Trophoblast cell (in vitro differentiated cells and primary cell): ENCODE results near the gene TCEAL7.

Experiments
- DNase-seq, 2 donors: peaks; one replicate each; pipeline ENCODE4 v3.0.0-alpha.2; 2016
- H2AFZ ChIP-seq: 2 replicates; pipeline ENCODE4 v1.6.1; 2013; ENCODE audit warnings: low read length, moderate library complexity, mild to moderate bottlenecking; ENCODE audit not compliant: insufficient read depth, poor library complexity
- H2AK5ac ChIP-seq: 2 replicates; pipeline ENCODE4 v1.6.1; 2013; ENCODE audit warnings: mild to moderate bottlenecking, low read length
- H2BK120ac ChIP-seq: 2 replicates; pipeline ENCODE4 v1.6.1; 2013; ENCODE audit warnings: low read length, mild to moderate bottlenecking, moderate library complexity; ENCODE audit not compliant: insufficient read depth, poor library complexity
- H2BK12ac ChIP-seq: 2 replicates; pipeline ENCODE4 v1.6.1; 2013; ENCODE audit warnings: mild to moderate bottlenecking, low read length, moderate library complexity
- H2BK5ac ChIP-seq: 2 replicates; pipeline ENCODE4 v1.6.1; 2013; ENCODE audit warnings: low read length, low read depth, moderate library complexity, mild to moderate bottlenecking; ENCODE audit not compliant: poor library complexity
- H3K14ac ChIP-seq: 2 replicates; pipeline ENCODE4 v1.6.1; 2013; ENCODE audit warnings: mild to moderate bottlenecking, low read length
- H3K18ac ChIP-seq: 2 replicates; pipeline ENCODE4 v1.6.1; 2013; ENCODE audit warnings: mild to moderate bottlenecking, low read length
- H3K23ac ChIP-seq: 2 replicates; pipeline ENCODE4 v1.6.1; 2013; ENCODE audit warnings: low read length
- H3K27ac ChIP-seq: 2 replicates; pipeline ENCODE4 v1.5.1; 2013; ENCODE audit warnings: low read depth, mild to moderate bottlenecking, inconsistent platforms, low read length, moderate library complexity
- H3K27me3 ChIP-seq: 2 replicates; pipeline ENCODE4 v1.6.1; 2013; ENCODE audit warnings: inconsistent platforms, mild to moderate bottlenecking, low read length, moderate library complexity; ENCODE audit not compliant: insufficient read depth
- H3K36me3 ChIP-seq, 2 experiments: 1 replicate in 1 of 2; 2 replicates in 1 of 2; pipeline ENCODE4 v1.6.1; 2013; ENCODE audit warnings: low read length in 2 of 2, mild to moderate bottlenecking in 2 of 2, moderate library complexity in 1 of 2; ENCODE audit not compliant: insufficient read depth in 2 of 2, control insufficient read depth in 1 of 2
- H3K4ac ChIP-seq: 2 replicates; pipeline ENCODE4 v1.6.1; 2013; ENCODE audit warnings: low read depth, mild to moderate bottlenecking, low read length, moderate library complexity
- H3K4me1 ChIP-seq, 2 experiments: 1 replicate in 1 of 2; 2 replicates in 1 of 2; pipeline ENCODE4 v1.6.1; 2013; ENCODE audit warnings: low read length in 2 of 2, mild to moderate bottlenecking in 2 of 2, moderate library complexity in 1 of 2; ENCODE audit not compliant: insufficient read depth in 2 of 2, control insufficient read depth in 1 of 2
- H3K4me2 ChIP-seq: 2 replicates; pipeline ENCODE4 v1.6.1; 2013; ENCODE audit warnings: inconsistent platforms, mild to moderate bottlenecking, low read length, moderate library complexity
- H3K4me3 ChIP-seq: 2 replicates; pipeline ENCODE4 v1.5.1; 2013; ENCODE audit warnings: mild to moderate bottlenecking, low read depth, low read length, inconsistent platforms
- H3K79me1 ChIP-seq: one replicate; pipeline ENCODE4 v1.6.1; 2013; ENCODE audit warnings: low read length
- H3K79me2 ChIP-seq: 2 replicates; pipeline ENCODE4 v1.6.1; 2013; ENCODE audit warnings: low read length, mild to moderate bottlenecking; ENCODE audit not compliant: control insufficient read depth, insufficient read depth, poor library complexity
- H3K9ac ChIP-seq: 2 replicates; pipeline ENCODE4 v1.6.1; 2013; ENCODE audit warnings: mild to moderate bottlenecking, low read length
- H3K9me3 ChIP-seq: 2 replicates; pipeline ENCODE4 v1.6.1; 2013; ENCODE audit warnings: low read depth, mild to moderate bottlenecking, control low read depth, inconsistent platforms, low read length; ENCODE audit not compliant: insufficient read depth
- H4K12ac ChIP-seq: 2 replicates; pipeline ENCODE4 v1.6.1; 2013; ENCODE audit warnings: low read depth, mild to moderate bottlenecking, low read length, moderate library complexity
- H4K8ac ChIP-seq: 2 replicates; pipeline ENCODE4 v1.6.1; 2013; ENCODE audit warnings: low read depth, mild to moderate bottlenecking, low read length, moderate library complexity
- H4K91ac ChIP-seq: one replicate; pipeline ENCODE4 v1.6.1; 2013; ENCODE audit warnings: low read depth, mild to moderate bottlenecking, low read length, moderate library complexity
- WGBS: extraction: QIAGEN DNeasy Blood & Tissue Kit; methylation state at CpG from one replicate; pipeline ENCODE4 v1.1.7; 2013; ENCODE audit warnings: missing lambda C conversion rate; ENCODE audit not compliant: insufficient read length, insufficient coverage; ENCODE audit errors: extremely low coverage; 5-methylcytosine and 5-hydroxymethylcytosine counted together

TCEAL7 gene

DNA sequence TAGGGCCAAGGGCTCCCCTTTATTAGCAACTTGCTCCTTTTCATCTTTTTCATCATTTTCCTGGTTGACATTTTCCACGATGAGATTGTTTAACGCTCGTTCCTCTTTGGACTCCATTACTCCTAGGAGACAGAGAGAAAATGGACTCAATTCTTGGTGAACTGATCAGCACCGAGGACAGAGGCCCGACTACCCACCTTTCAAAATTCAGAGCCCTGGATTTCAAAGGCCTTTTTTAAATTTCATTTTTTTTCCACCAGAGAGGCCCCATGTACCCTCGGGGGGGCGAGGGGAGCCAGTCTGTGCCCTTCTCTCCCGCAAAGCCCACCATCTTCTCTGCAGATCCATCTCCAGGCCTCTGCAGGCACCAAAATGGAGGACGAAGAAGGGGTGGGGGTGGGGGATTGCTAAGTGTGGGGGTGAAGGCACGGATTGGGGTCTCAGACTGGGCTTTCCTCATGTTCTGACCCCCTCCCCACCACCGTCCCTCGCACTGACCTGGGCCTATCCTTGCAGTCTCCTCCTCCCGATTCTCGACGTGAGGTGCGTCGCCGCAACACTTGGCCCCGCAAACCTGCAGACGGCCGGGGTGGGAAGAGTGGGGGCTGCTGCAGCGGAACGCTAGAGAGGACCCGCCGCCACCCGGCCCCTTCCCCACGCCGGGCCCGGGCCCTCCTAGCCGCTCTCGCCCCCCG is 20.0 kb upstream of the TCEAL7 start:
- H3K27ac ChIP-seq: no peak overlapping the region
- H4K91ac ChIP-seq: no peak overlapping the region
- H3K4me2 ChIP-seq: peak overlapping the region; percentile 84
- peak overlapping the region; percentile 27 for H3K4ac ChIP-seq
- H3K9me3 ChIP-seq: no peaks in the 10 kb centered on the region
- no peak for DNase-seq
- peak overlapping the region; percentile 54 for H4K12ac ChIP-seq
- H2BK5ac ChIP-seq: no peak overlapping the region
- H3K79me2 ChIP-seq: peaks cover 2% of the 10 kb centered on the region
- H2BK120ac ChIP-seq: no peak overlapping the region
- WGBS: no CpG with 5 or more reads among the region's 32 CpGs
- H2BK12ac ChIP-seq: no peak overlapping the region
- H2AFZ ChIP-seq: peak overlapping the region; percentile 93
- H3K79me1 ChIP-seq: peaks cover 4% of the 10 kb centered on the region
- no peaks in the 10 kb centered on the region for H3K36me3 ChIP-seq
- H3K9ac ChIP-seq: no peak overlapping the region
- H3K23ac ChIP-seq: no peak overlapping the region
- H3K14ac ChIP-seq: no peak overlapping the region
- H2AK5ac ChIP-seq: no peak overlapping the region
- peak overlapping the region; percentile 65 for H4K8ac ChIP-seq
- H3K4me3 ChIP-seq: peak overlapping the region; percentile 81
- peaks cover 3 to 4% of the 10 kb centered on the region in 2 experiments for H3K4me1 ChIP-seq
- H3K27me3 ChIP-seq: no peaks in the 10 kb centered on the region
- no peak overlapping the region for H3K18ac ChIP-seq

DNA sequence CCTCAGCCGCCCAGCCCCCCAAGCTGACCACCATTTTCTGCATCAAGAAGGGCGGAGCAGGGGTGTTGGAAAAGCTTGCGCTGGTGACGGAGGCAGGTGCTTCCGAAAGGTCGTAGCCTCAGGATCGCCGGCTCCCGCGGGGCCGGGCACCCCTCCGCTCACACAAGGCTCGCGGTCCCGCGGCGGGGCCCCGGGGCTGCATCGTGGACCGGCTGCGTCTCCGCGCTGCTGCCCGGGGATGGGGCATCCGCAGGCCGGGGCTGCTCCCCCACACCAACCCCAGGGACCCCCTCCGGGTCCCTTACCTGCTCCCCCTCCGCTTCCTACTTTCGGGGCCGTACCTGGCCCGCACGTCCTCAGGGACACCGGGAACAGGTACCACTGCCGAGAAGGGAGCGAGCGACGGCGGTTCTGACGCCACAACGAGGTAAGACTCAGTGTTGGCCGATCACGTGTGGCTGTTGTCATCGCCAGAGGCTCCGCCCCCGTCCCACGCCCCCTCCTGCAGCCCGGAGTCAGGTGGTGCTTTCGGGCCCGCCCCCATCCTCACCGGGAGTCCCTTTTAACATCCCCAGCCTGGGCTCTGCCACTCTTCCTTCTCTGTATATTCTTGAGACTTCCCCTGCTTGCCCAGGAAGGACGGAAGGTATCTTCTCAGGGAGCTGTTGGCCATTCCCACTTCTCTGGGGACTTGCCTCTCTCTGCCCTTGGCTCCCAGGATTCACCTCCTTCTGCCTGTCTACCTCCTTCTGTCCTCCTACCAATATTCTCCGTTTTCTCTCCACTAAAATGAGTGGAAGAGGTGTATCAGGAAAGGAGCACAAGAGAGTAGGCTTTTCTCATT is 19.3 kb upstream of the TCEAL7 start, which contains the start of gene BEX2:
Gene BEX2 (minus strand): TSS at position 436 of the 844 bp plus-strand sequence. CDS start 1,014 bp downstream, outside the sequence.
- Histone ChIP-seq H2AFZ (peak within 1 kb of the TSS; percentile 97), H3K27me3 (no peaks in the 10 kb centered on the region), H4K91ac (peak within 1 kb of the TSS; percentile 37), H2BK12ac (no peak within 1 kb of the TSS), H3K36me3 (no peaks in the 10 kb centered on the region), H3K14ac (peak within 1 kb of the TSS; percentile 51), H3K4me1 (peaks cover 3 to 4% of the 10 kb centered on the region in 2 experiments), H3K79me2 (peaks cover 2% of the 10 kb centered on the region), H3K4me3 (peak within 1 kb of the TSS; percentile 81), H2AK5ac (no peak within 1 kb of the TSS), H3K18ac (peak within 1 kb of the TSS; percentile 75), H3K4ac (peak within 1 kb of the TSS; percentile 27), H3K4me2 (peak within 1 kb of the TSS; percentile 84), H2BK120ac (no peak within 1 kb of the TSS), H3K9me3 (no peaks in the 10 kb centered on the region), H4K12ac (peak within 1 kb of the TSS; percentile 54), H3K23ac (no peak within 1 kb of the TSS), H3K27ac (no peak within 1 kb of the TSS), H3K79me1 (peaks cover 4% of the 10 kb centered on the region), H3K9ac (peak within 1 kb of the TSS; percentile 7), H4K8ac (peak within 1 kb of the TSS; percentile 73), H2BK5ac (no peak within 1 kb of the TSS)
- DNase-seq: peak; percentile 45 to 60
- no CpG with 5 or more reads among the region's 52 CpGs for WGBS

DNA sequence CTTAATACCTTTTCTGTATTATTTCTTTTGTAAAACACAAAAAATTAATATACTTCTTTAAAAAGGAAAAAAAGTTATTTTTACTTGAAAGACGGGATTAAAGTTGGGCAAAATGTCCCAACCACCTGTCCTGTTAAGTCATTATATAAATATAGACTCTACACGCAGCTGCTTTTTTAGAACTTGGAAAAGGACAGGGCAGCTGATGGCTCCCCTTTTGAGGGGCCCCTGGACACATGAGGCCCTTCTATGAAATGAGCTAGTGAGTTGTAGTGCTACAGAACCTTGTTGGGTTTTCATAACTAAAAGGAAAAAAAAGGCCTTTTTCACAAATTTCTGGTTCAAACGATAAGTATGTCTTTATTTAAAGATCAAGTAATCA is 18.6 kb upstream of the TCEAL7 start:
- no CpG with 5 or more reads among the region's 3 CpGs for WGBS
- H3K4me2 ChIP-seq: no peak overlapping the region
- no peak overlapping the region for H3K9ac ChIP-seq
- no peak overlapping the region for H3K4ac ChIP-seq
- H2AFZ ChIP-seq: no peak overlapping the region
- H3K27me3 ChIP-seq: no peaks in the 10 kb centered on the region
- no peak overlapping the region for H2BK5ac ChIP-seq
- no peak overlapping the region for H2AK5ac ChIP-seq
- no peak overlapping the region for H3K4me3 ChIP-seq
- H3K18ac ChIP-seq: no peak overlapping the region
- H2BK120ac ChIP-seq: no peak overlapping the region
- no peak overlapping the region for H2BK12ac ChIP-seq
- peaks cover 3 to 4% of the 10 kb centered on the region in 2 experiments for H3K4me1 ChIP-seq
- no peak overlapping the region for H4K91ac ChIP-seq
- H3K79me2 ChIP-seq: peaks cover 2% of the 10 kb centered on the region
- peaks cover 4% of the 10 kb centered on the region for H3K79me1 ChIP-seq
- no peak overlapping the region for H4K8ac ChIP-seq
- DNase-seq: no peak
- no peak overlapping the region for H3K27ac ChIP-seq
- H3K9me3 ChIP-seq: no peaks in the 10 kb centered on the region
- H3K23ac ChIP-seq: no peak overlapping the region
- no peak overlapping the region for H4K12ac ChIP-seq
- no peak overlapping the region for H3K14ac ChIP-seq
- no peaks in the 10 kb centered on the region for H3K36me3 ChIP-seq

DNA sequence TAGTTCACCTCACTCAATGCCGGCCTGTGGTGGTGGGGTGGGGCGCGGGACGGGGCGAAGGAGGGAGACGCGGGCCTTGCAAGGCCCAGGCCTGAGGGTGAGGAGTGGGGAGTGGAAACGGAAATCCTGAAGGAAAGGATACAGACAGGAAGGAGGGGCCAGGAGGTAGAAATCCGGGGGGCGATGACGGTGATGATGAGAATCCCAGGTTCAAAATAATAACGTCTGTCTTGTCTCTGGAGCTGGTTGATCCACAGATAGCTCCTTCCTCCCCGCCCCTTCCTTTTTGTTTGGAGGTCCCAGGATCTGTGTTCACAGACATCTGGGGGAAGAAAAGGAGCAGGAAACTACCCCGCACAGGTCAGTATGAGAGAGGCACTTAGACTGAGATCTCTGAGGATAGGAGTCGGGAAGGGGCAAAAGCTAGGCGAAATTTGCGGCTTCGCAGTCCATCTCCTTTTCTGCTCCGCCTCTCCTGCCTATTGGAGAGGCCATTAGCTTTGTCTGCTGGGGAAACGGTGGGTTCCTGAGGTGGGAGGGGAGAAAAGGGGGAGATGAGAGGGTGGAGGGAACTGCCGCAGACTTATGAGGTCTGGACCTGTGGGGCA is 746 bp downstream of the TCEAL7 start:
- no peak overlapping the region for H3K14ac ChIP-seq
- H3K9ac ChIP-seq: no peak overlapping the region
- no peaks in the 10 kb centered on the region for H3K4me1 ChIP-seq
- H3K79me2 ChIP-seq: no peaks in the 10 kb centered on the region
- no peak overlapping the region for H2BK5ac ChIP-seq
- H3K23ac ChIP-seq: no peak overlapping the region
- no peak overlapping the region for H3K4ac ChIP-seq
- peak overlapping the region; percentile 45 for H3K4me2 ChIP-seq
- H2BK120ac ChIP-seq: no peak overlapping the region
- H2AK5ac ChIP-seq: no peak overlapping the region
- no peak overlapping the region for H3K18ac ChIP-seq
- H4K12ac ChIP-seq: no peak overlapping the region
- no peak overlapping the region for H3K4me3 ChIP-seq
- DNase-seq: no peak
- H2BK12ac ChIP-seq: no peak overlapping the region
- no peaks in the 10 kb centered on the region for H3K79me1 ChIP-seq
- H3K27ac ChIP-seq: no peak overlapping the region
- H4K8ac ChIP-seq: peak overlapping the region; percentile 23
- no peaks in the 10 kb centered on the region for H3K36me3 ChIP-seq
- no peak overlapping the region for H4K91ac ChIP-seq
- peak overlapping the region; percentile 10 for H2AFZ ChIP-seq
- H3K27me3 ChIP-seq: no peaks in the 10 kb centered on the region
- no CpG with 5 or more reads among the region's 21 CpGs for WGBS
- H3K9me3 ChIP-seq: no peaks in the 10 kb centered on the region
